Panc1 (cell line): ENCODE data around the gene TRERF1. TPM values are rescaled to one million over a fixed set of nuclear protein-coding genes. Genes with fewer than 3 reads are reported as not detected.

Experiments used
- ATAC-seq: fragments of 200-7000 bp; cut with Tn5 transposase; 2 replicates; pipeline ENCODE4 v1.9.1; 2020; ENCODE audit warnings: mild to moderate bottlenecking, moderate library complexity
- BruUV-seq: library from RNA; stranded (reverse); fragments of 400-500 nt; replicated peaks from 2 replicates; lab custom pipeline; 2021; lab: Mats Ljungman, UMichigan
- CTCF ChIA-PET: fragments of 300-600 bp; sonication (Branson Sonifier 250); formaldehyde crosslinking; loops from one replicate; lab custom pipeline; 2022; ENCODE audit warnings: antibody characterized with exemption; lab: Charles Lee
- POLR2A ChIA-PET: fragments of 300-600 bp; sonication (Branson Sonifier 250); formaldehyde crosslinking; loops from one replicate; lab custom pipeline; 2022; ENCODE audit warnings: antibody characterized with exemption; lab: Charles Lee
- DNase-seq: peaks from one replicate; pipeline ENCODE4 v3.0.0-alpha.2; 2010; ENCODE audit warnings: low read depth, low spot score
- H3K27ac ChIP-seq: 2 replicates; pipeline ENCODE4 v1.5.1; 2011; ENCODE audit warnings: mild to moderate bottlenecking, low read length, inconsistent platforms
- H3K27me3 ChIP-seq: fragments of 200-500 bp; sonication (Bioruptor generic); 2 replicates; pipeline ENCODE4 v1.6.0; 2014; ENCODE audit warnings: low read length, inconsistent platforms; ENCODE audit not compliant: control insufficient read depth, insufficient read depth
- H3K36me3 ChIP-seq: fragments of 200-500 bp; sonication (Bioruptor generic); 2 replicates; pipeline ENCODE4 v1.5.1; 2014; ENCODE audit warnings: inconsistent platforms, mild to moderate bottlenecking, low read length, moderate library complexity; ENCODE audit not compliant: control insufficient read depth, insufficient read depth
- H3K4me1 ChIP-seq: 2 replicates; pipeline ENCODE4 v1.5.1; 2011; ENCODE audit warnings: inconsistent platforms, mild to moderate bottlenecking, low read length, moderate library complexity; ENCODE audit not compliant: control insufficient read depth, insufficient read depth
- H3K4me3 ChIP-seq, 2 experiments: 2 replicates each; pipeline ENCODE4 v1.5.1; 2011 to 2012; ENCODE audit warnings: low read depth in 2 of 2, low read length in 2 of 2, mild to moderate bottlenecking in 2 of 2, inconsistent platforms in 1 of 2, moderate library complexity in 1 of 2
- H3K9me3 ChIP-seq: fragments of 200-500 bp; sonication (Bioruptor generic); 2 replicates; pipeline ENCODE4 v1.5.1; 2014; ENCODE audit warnings: low read depth, mild to moderate bottlenecking, inconsistent platforms, low read length, moderate library complexity; ENCODE audit not compliant: control insufficient read depth, insufficient read depth
- CTCF ChIP-seq: fragments of 450-650 bp; IDR thresholded peaks from 2 replicates; pipeline ENCODE4 v1.5.1; 2017; ENCODE audit warnings: mild to moderate bottlenecking
- POLR2AphosphoS5 ChIP-seq: IDR thresholded peaks from 2 replicates; pipeline ENCODE4 v1.6.1; 2012; ENCODE audit warnings: mild to moderate bottlenecking, low read depth, low read length, moderate library complexity
- REST ChIP-seq, 2 experiments: IDR thresholded peaks; 2 replicates each; pipeline ENCODE4 v1.6.1; 2011 to 2012; ENCODE audit warnings: low read depth in 2 of 2, control low read depth in 1 of 2, low read length in 1 of 2, mild to moderate bottlenecking in 1 of 2, moderate library complexity in 1 of 2; ENCODE audit not compliant: insufficient read depth in 1 of 2
- SIN3A ChIP-seq: IDR thresholded peaks from 2 replicates; pipeline ENCODE4 v1.6.1; 2012; ENCODE audit warnings: low read depth, mild to moderate bottlenecking, low read length, moderate library complexity, borderline replicate concordance; ENCODE audit not compliant: insufficient read depth
- TCF7L2 ChIP-seq: IDR thresholded peaks from 2 replicates; pipeline ENCODE4 v1.6.1; 2011; ENCODE audit warnings: mild to moderate bottlenecking, low read depth, low read length, inconsistent platforms
- in situ Hi-C: cut with HindIII; loops from 2 replicates; pipeline ENCODE4 v1.10.0; 2016; ENCODE audit warnings: low sequenced_read_pairs, low pct_unique_long_range_greater_than_20kb
- intact Hi-C: fragments of 100-400 bp; cut with micrococcal nuclease; formaldehyde crosslinking; loops from one replicate; pipeline ENCODE4 v1.10.0; 2022; ENCODE audit not compliant: unreplicated experiment
- total RNA-seq: library from RNA; stranded (reverse); gene quantifications from one replicate; pipeline ENCODE4 v1.2.1, GENCODE V29; 2021; ENCODE audit not compliant: unreplicated experiment

Gene TRERF1
- total RNA-seq, 1 experiment from 2014 or later, result 30.6 TPM

GRCh38 chr6:42275376-42276033, 176.2 kb downstream of the TRERF1 start:
- ChIA-PET POLR2A (no interaction called here), CTCF (no interaction called here)
- ATAC-seq (0 out of 2 replicates have a peak, but pooled peaks have one; percentile 19), DNase-seq (no peak)
- peaks cover 17% of the 10 kb centered on the region for H3K4me1 ChIP-seq
- no peak overlapping the region for H3K27ac ChIP-seq
- intact Hi-C loops, result no loop called here
- no peak for TF ChIP-seq CTCF
- no peak for TF ChIP-seq TCF7L2
- TF ChIP-seq SIN3A, result no peak
- no peak for TF ChIP-seq POLR2AphosphoS5
- no peak for TF ChIP-seq REST (IDR thresholded peaks at IDR 0.05; ENCODE audit: insufficient read depth in 1 of 2, low read depth in 2 of 2, low read length in 1 of 2)
- H3K36me3 ChIP-seq, result no peaks in the 10 kb centered on the region
- no TSS peak for BruUV-seq
- no peaks in the 10 kb centered on the region for H3K27me3 ChIP-seq
- H3K4me3 ChIP-seq, result no peak overlapping the region
- in situ Hi-C loops, result no loop called here
- no peaks in the 10 kb centered on the region for H3K9me3 ChIP-seq

- peaks cover 11% of the 10 kb centered on the region for H3K4me1 ChIP-seq
- no TSS peak for BruUV-seq
These were observed 176.8 kb downstream of the TRERF1 start for GRCh38 chr6:42274898-42275297.

More at GRCh38 chr6:42274898-42275297, 176.8 kb downstream of the TRERF1 start:
- in situ Hi-C loops, result no loop called here
- intact Hi-C loops, result no loop called here
- ATAC-seq (no peak), DNase-seq (no peak)
- ChIA-PET POLR2A (no interaction called here), CTCF (no interaction called here)
- no peaks in the 10 kb centered on the region for H3K36me3 ChIP-seq
- H3K27ac ChIP-seq, result no peak overlapping the region
- TF ChIP-seq SIN3A (no peak), POLR2AphosphoS5 (no peak), TCF7L2 (no peak), REST (IDR thresholded peaks at IDR 0.05; ENCODE audit: insufficient read depth in 1 of 2, low read depth in 2 of 2, low read length in 1 of 2) (no peak), CTCF (no peak)
- no peak overlapping the region for H3K4me3 ChIP-seq
- no peaks in the 10 kb centered on the region for H3K9me3 ChIP-seq
- H3K27me3 ChIP-seq, result no peaks in the 10 kb centered on the region
